ENCODE results near the gene SPRYD4. TPM values are rescaled to one million over a fixed set of nuclear protein-coding genes. Genes with fewer than 3 reads are reported as not detected.

SPRYD4 gene
- total and polyA plus RNA-seq, 2 donors (not counting 1 experiment from before 2014, with no cell fraction given), result 3.7 to 7.4 TPM

GRCh38 chr12:56457817-56458216 is 10.6 kb upstream of the SPRYD4 start:
- no peak overlapping the region for H3K4me2 ChIP-seq (replicated peaks; ENCODE audit: low read depth, low read length, poor library complexity, severe bottlenecking)

More at GRCh38 chr12:56457817-56458216, 10.6 kb upstream of the SPRYD4 start:
- no peak overlapping the region for H3K9ac ChIP-seq (ENCODE audit: low read length)
- no peak for ATAC-seq (ENCODE audit: low read depth)
- H3K9me3 Mint-ChIP-seq (ENCODE audit: insufficient read depth), result no peaks in the 10 kb centered on the region
- CTCF ChIA-PET, result interaction anchor here (0.7 to 2.1 kb wide), 3 partner anchors 7 to 411 kb away, joined by 3 to 8 read pairs (median 5); partner anchors contain the start of gene STAT2
- H4K20me1 ChIP-seq (ENCODE audit: control insufficient read depth, insufficient read depth, low read length, poor library complexity, severe bottlenecking), result no peaks in the 10 kb centered on the region
- DNase-seq, result no peak
- intact Hi-C loops (cut with micrococcal nuclease), result no loop called here
- H3K27me3 Mint-ChIP-seq, result no peaks in the 10 kb centered on the region
- H3K4me1 ChIP-seq (ENCODE audit: control insufficient read depth in 2 of 2, insufficient read depth in 2 of 2, low read length in 2 of 2), result peaks cover 13 to 17% of the 10 kb centered on the region in 2 donors
- TF ChIP-seq CTCF (IDR thresholded peaks at IDR 0.05) (no peak), EZH2 (IDR thresholded peaks at IDR 0.05; ENCODE audit: borderline replicate concordance, insufficient read depth, low read depth, low read length, poor library complexity, severe bottlenecking) (no peak)
- H3K4me1 Mint-ChIP-seq, result peaks cover 18% of the 10 kb centered on the region
- 91% methylated on average over 4 of the region's 4 CpGs for WGBS (ENCODE audit: insufficient coverage)
- H3K27ac Mint-ChIP-seq, result no peak overlapping the region
- no peak overlapping the region for H2AFZ ChIP-seq (ENCODE audit: insufficient read depth, low read depth, low read length, poor library complexity, severe bottlenecking)
- no peaks in the 10 kb centered on the region for H3K79me2 ChIP-seq (ENCODE audit: control insufficient read depth, insufficient read depth, low read length)
- H3K9me3 ChIP-seq (ENCODE audit: control extremely low read depth in 1 of 3, control insufficient read depth in 2 of 3, insufficient read depth in 1 of 3, low read length in 2 of 3), result no peaks in the 10 kb centered on the region
- no peak overlapping the region for H3K4me3 ChIP-seq (ENCODE audit: control extremely low read depth in 1 of 5, extremely low read depth in 1 of 5, insufficient read depth in 1 of 5, low read depth in 2 of 5, low read length in 4 of 5)
- POLR2A ChIA-PET, result interaction anchor here (0.6 to 1.0 kb wide), 3 partner anchors 10 to 625 kb away, joined by 3 to 4 read pairs (median 4); partner anchors contain the start of gene SPRYD4
- no peaks in the 10 kb centered on the region for H3K27me3 ChIP-seq (replicated peaks in 1 of 4; ENCODE audit: control extremely low read depth in 1 of 4, control insufficient read depth in 3 of 4, insufficient read depth in 4 of 4, low read length in 3 of 4)
- H3K27ac ChIP-seq (ENCODE audit: low read length in 2 of 2), result no peak overlapping the region
- H3K36me3 ChIP-seq (replicated peaks in 1 of 2; ENCODE audit: control extremely low read depth in 1 of 2, control insufficient read depth in 1 of 2, extremely low read depth in 1 of 2, insufficient read depth in 2 of 2, low read length in 1 of 2), result no peaks in the 10 kb centered on the region
- no peak overlapping the region for H3K4me3 Mint-ChIP-seq
